ENCODE measurements around the gene CACNG4. TPM values are rescaled to one million over a fixed set of nuclear protein-coding genes. Genes with fewer than 3 reads are reported as not detected.

CACNG4 gene
- total RNA-seq, 4 donors from 2014 or later = 0.27 to 1.9 TPM; not detected in 2

GRCh38 chr17:67011527-67012175 lies 47.1 kb downstream of the CACNG4 start:
- no peak for TF ChIP-seq POLR2AphosphoS5 (IDR thresholded peaks at IDR 0.05)
- TF ChIP-seq POLR2A (IDR thresholded peaks at IDR 0.05) = no peak
- TF ChIP-seq EP300 (IDR thresholded peaks at IDR 0.05; ENCODE audit: low read depth) = no peak
- TF ChIP-seq CTCF (IDR thresholded peaks at IDR 0.05) = no peak
- intact Hi-C loops (cut with DNase I; ENCODE audit: low total_unique reads) = no loop called here

GRCh38 chr17:67013891-67014290 lies 49.4 kb downstream of the CACNG4 start:
- Histone ChIP-seq H3K27ac (no peak overlapping the region), H3K4me3 (no peak overlapping the region)

More at GRCh38 chr17:67011527-67012175, 47.1 kb downstream of the CACNG4 start:
- DNase-seq = no peak
- Histone ChIP-seq H3K27me3 (no peaks in the 10 kb centered on the region), H3K4me1 (no peaks in the 10 kb centered on the region), H3K27ac (no peak overlapping the region), H3K4me3 (no peak overlapping the region), H3K36me3 (no peaks in the 10 kb centered on the region), H3K9me3 (no peaks in the 10 kb centered on the region)
- 70 to 86% methylated on average over 2 to 9 of the region's 9 CpGs for WGBS, 2 donors (ENCODE audit: low coverage in 1 of 2)
- in situ Hi-C loops (cut with MboI; ENCODE audit: low pct_ligation_motif_present in 1 of 4, low pct_unique_long_range_greater_than_20kb in 1 of 4, low sequenced_read_pairs in 3 of 4) = no loop called here

GRCh38 chr17:67015001-67015400 lies 50.5 kb downstream of the CACNG4 start:
- 62 to 84% methylated on average over 7 to 11 of the region's 11 CpGs for WGBS, 2 donors (ENCODE audit: low coverage in 1 of 2)
- in situ Hi-C loops (cut with MboI; ENCODE audit: low pct_ligation_motif_present in 1 of 4, low pct_unique_long_range_greater_than_20kb in 1 of 4, low sequenced_read_pairs in 3 of 4) = no loop called here
- Histone ChIP-seq H3K9me3 (no peaks in the 10 kb centered on the region), H3K27me3 (no peaks in the 10 kb centered on the region), H3K4me3 (no peak overlapping the region), H3K36me3 (no peaks in the 10 kb centered on the region), H3K27ac (no peak overlapping the region), H3K4me1 (no peaks in the 10 kb centered on the region)
- intact Hi-C loops (cut with DNase I; ENCODE audit: low total_unique reads) = no loop called here
- DNase-seq = no peak
- TF ChIP-seq EP300 (IDR thresholded peaks at IDR 0.05; ENCODE audit: low read depth) = no peak
- TF ChIP-seq CTCF (IDR thresholded peaks at IDR 0.05) = no peak
- TF ChIP-seq POLR2A (IDR thresholded peaks at IDR 0.05) = no peak
- TF ChIP-seq POLR2AphosphoS5 (IDR thresholded peaks at IDR 0.05) = no peak

More at GRCh38 chr17:67013891-67014290, 49.4 kb downstream of the CACNG4 start:
- 86% methylated on average over 8 of the region's 8 CpGs; no CpG with 5 or more reads in 1 of the 2 donors for WGBS, 2 donors (ENCODE audit: low coverage in 1 of 2)
- H3K9me3 ChIP-seq = no peaks in the 10 kb centered on the region
- TF ChIP-seq CTCF (IDR thresholded peaks at IDR 0.05) (no peak), POLR2A (IDR thresholded peaks at IDR 0.05) (no peak), POLR2AphosphoS5 (IDR thresholded peaks at IDR 0.05) (no peak), EP300 (IDR thresholded peaks at IDR 0.05; ENCODE audit: low read depth) (no peak)
- H3K36me3 ChIP-seq = no peaks in the 10 kb centered on the region
- intact Hi-C loops (cut with DNase I; ENCODE audit: low total_unique reads) = no loop called here
- in situ Hi-C loops (cut with MboI; ENCODE audit: low pct_ligation_motif_present in 1 of 4, low pct_unique_long_range_greater_than_20kb in 1 of 4, low sequenced_read_pairs in 3 of 4) = no loop called here
- H3K27me3 ChIP-seq = no peaks in the 10 kb centered on the region
- no peak for DNase-seq
- no peaks in the 10 kb centered on the region for H3K4me1 ChIP-seq

GRCh38 chr17:67016039-67016762 lies 51.7 kb downstream of the CACNG4 start:
- TF ChIP-seq POLR2AphosphoS5 (IDR thresholded peaks at IDR 0.05) = no peak
- no peak for TF ChIP-seq POLR2A (IDR thresholded peaks at IDR 0.05)
- no peak for TF ChIP-seq EP300 (IDR thresholded peaks at IDR 0.05; ENCODE audit: low read depth)
- no peak for TF ChIP-seq CTCF (IDR thresholded peaks at IDR 0.05)
- Histone ChIP-seq H3K9me3 (no peaks in the 10 kb centered on the region), H3K4me3 (no peak overlapping the region), H3K4me1 (no peaks in the 10 kb centered on the region), H3K27ac (no peak overlapping the region), H3K36me3 (no peaks in the 10 kb centered on the region), H3K27me3 (no peaks in the 10 kb centered on the region)
- DNase-seq = no peak
- WGBS, 2 donors (ENCODE audit: low coverage in 1 of 2) = 65 to 73% methylated on average over 5 to 17 of the region's 17 CpGs
- intact Hi-C loops (cut with DNase I; ENCODE audit: low total_unique reads) (no loop called here), in situ Hi-C loops (cut with MboI; ENCODE audit: low pct_ligation_motif_present in 1 of 4, low pct_unique_long_range_greater_than_20kb in 1 of 4, low sequenced_read_pairs in 3 of 4) (no loop called here)
